ENCODE results near the gene POLR2E. TPM values are rescaled to one million over a fixed set of nuclear protein-coding genes. Genes with fewer than 3 reads are reported as not detected.

POLR2E gene
- 238 and 283 TPM in 2 replicates for polyA plus RNA-seq (2012; rRNA removed)
- polyA plus RNA-seq (2012; cell fraction: cytosol; rRNA removed): 143 and 208 TPM in 2 replicates
- polyA plus RNA-seq (2012; cell fraction: nucleus; rRNA removed): 134 and 138 TPM in 2 replicates

DNA sequence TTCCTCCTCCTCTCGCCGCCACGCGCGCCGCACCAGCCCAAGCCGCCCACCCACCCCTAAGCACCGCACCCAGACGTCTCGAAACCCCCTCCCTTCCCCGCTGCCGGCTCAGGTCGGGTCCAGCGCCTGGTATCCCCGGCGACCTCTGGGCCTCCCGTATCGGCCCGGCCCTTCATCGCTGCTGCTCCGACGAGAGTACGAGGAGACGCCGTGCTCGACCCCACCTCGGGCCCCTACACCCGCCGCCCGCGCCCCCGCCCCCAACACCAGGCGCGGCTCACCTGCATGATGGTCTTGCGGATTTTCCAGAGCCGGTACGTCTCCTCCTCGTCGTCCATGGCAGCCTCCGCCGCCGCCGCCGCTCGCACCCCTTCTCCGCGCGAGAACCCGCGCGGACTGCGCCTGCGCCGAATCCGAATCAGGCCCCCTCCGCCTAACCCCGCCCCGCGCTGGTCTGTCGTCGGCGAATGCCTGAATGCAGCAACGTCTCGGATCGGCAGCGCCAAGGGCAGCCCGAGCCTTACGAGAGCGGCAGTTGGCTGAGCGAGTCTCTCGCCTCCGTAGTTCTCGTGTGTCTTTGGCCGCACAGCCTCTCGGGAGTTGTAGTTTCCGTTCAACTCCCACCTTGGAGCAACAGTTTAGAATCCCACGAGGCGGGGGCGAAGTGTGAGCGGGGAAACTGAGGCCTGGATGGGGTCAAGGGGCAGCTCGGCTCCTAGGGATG is at the start of gene POLR2E:
POLR2E (minus strand) TSS at position 398 of the 724 bp plus-strand sequence; CDS start at position 338, 60 bp downstream.
- H3F3A ChIP-seq (replicated peaks; ENCODE audit: insufficient read depth): peaks cover 10% of the 10 kb centered on the region
- H3K79me2 ChIP-seq (ENCODE audit: insufficient read depth): peaks cover 26% of the 10 kb centered on the region
- peak within 1 kb of the TSS; percentile 29 to 42; a peak in 2 of 4 replicates for H3K27ac ChIP-seq (ENCODE audit: low read depth in 2 of 2, low read length in 1 of 2)
- peak within 1 kb of the TSS; percentile 90 for H3K9ac ChIP-seq
- no peaks in the 10 kb centered on the region for H3K9me2 ChIP-seq
- 2% methylated on average over 32 of the region's 81 CpGs for WGBS (ENCODE audit: low lambda C conversion rate)
- peak within 1 kb of the TSS; percentile 53; the same call in 1 of the 2 replicates for H2AFZ ChIP-seq (ENCODE audit: low read depth)
- H3K9me3 ChIP-seq: no peaks in the 10 kb centered on the region
- peaks cover 19% of the 10 kb centered on the region for H4K20me1 ChIP-seq (ENCODE audit: insufficient read depth)
- peaks cover 9 to 14% of the 10 kb centered on the region in 2 experiments; a peak in 2 of 4 replicates for H3K4me1 ChIP-seq (ENCODE audit: control insufficient read depth in 1 of 2, insufficient read depth in 2 of 2, low read depth in 1 of 2, low read length in 1 of 2)
- ChIA-PET CTCF (interaction anchor here (1.4 to 1.5 kb wide), 2 partner anchors 18 to 100 kb away, joined by 3 to 7 read pairs; no protein-coding TSS in a partner anchor), POLR2A (no interaction called here)
- DNase-seq: peak; percentile 98
- peak within 1 kb of the TSS; percentile 93 for H3K4me2 ChIP-seq
- H3K27me3 ChIP-seq (ENCODE audit: insufficient read depth): no peaks in the 10 kb centered on the region
- peaks cover 0 to 13% of the 10 kb centered on the region in 2 experiments for H3K36me3 ChIP-seq (replicated peaks in 1 of 2; ENCODE audit: control insufficient read depth in 1 of 2, insufficient read depth in 2 of 2, low read length in 1 of 2)
- H3K4me3 ChIP-seq (ENCODE audit: low read depth in 2 of 2, low read length in 1 of 2): peak within 1 kb of the TSS; percentile 75 to 76
- TF ChIP-seq MXI1 (IDR thresholded peaks at IDR 0.05; ENCODE audit: low read depth, low read length) (peak; percentile 63; the same call in 1 of the 2 replicates), FOXM1 (IDR thresholded peaks at IDR 0.05; ENCODE audit: low read depth) (no peak), NRF1 (IDR thresholded peaks at IDR 0.05; ENCODE audit: low read depth, low read length) (peak; percentile 61), TAF1 (IDR thresholded peaks at IDR 0.05; ENCODE audit: borderline replicate concordance, low read depth, low read length) (peak; percentile 75), NFIC (IDR thresholded peaks at IDR 0.05; ENCODE audit: borderline replicate concordance) (no peak), TEAD4 (IDR thresholded peaks at IDR 0.05; ENCODE audit: borderline replicate concordance, insufficient read depth) (no peak), RCOR1 (IDR thresholded peaks at IDR 0.05; ENCODE audit: low read length) (no peak), GATA2 (CRISPR knock-in tag; IDR thresholded peaks at IDR 0.05) (no peak), POLR2AphosphoS5 (IDR thresholded peaks at IDR 0.05; ENCODE audit: low read depth, low read length) (peak; percentile 81), CHD2 (IDR thresholded peaks at IDR 0.05; ENCODE audit: low read length, partially characterized antibody) (peak; percentile 99), RFX5 (IDR thresholded peaks at IDR 0.05; ENCODE audit: low read length) (no peak), FOSL2 (IDR thresholded peaks at IDR 0.05; ENCODE audit: borderline replicate concordance, low read depth) (no peak), YY1 (IDR thresholded peaks at IDR 0.05; ENCODE audit: low read depth) (peak; percentile 78; the same call in 1 of the 2 replicates), EZH2phosphoT487 (IDR thresholded peaks at IDR 0.05; ENCODE audit: borderline replicate concordance, low read depth) (no peak)
- TF ChIP-seq, protein P1, sequence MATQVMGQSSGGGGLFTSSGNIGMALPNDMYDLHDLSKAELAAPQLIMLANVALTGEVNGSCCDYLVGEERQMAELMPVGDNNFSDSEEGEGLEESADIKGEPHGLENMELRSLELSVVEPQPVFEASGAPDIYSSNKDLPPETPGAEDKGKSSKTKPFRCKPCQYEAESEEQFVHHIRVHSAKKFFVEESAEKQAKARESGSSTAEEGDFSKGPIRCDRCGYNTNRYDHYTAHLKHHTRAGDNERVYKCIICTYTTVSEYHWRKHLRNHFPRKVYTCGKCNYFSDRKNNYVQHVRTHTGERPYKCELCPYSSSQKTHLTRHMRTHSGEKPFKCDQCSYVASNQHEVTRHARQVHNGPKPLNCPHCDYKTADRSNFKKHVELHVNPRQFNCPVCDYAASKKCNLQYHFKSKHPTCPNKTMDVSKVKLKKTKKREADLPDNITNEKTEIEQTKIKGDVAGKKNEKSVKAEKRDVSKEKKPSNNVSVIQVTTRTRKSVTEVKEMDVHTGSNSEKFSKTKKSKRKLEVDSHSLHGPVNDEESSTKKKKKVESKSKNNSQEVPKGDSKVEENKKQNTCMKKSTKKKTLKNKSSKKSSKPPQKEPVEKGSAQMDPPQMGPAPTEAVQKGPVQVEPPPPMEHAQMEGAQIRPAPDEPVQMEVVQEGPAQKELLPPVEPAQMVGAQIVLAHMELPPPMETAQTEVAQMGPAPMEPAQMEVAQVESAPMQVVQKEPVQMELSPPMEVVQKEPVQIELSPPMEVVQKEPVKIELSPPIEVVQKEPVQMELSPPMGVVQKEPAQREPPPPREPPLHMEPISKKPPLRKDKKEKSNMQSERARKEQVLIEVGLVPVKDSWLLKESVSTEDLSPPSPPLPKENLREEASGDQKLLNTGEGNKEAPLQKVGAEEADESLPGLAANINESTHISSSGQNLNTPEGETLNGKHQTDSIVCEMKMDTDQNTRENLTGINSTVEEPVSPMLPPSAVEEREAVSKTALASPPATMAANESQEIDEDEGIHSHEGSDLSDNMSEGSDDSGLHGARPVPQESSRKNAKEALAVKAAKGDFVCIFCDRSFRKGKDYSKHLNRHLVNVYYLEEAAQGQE (IDR thresholded peaks at IDR 0.05; ENCODE audit: low read depth, low read length): 0 out of 2 replicates have a peak, but pooled peaks have one; percentile 3
- TF ChIP-seq, protein P2, sequence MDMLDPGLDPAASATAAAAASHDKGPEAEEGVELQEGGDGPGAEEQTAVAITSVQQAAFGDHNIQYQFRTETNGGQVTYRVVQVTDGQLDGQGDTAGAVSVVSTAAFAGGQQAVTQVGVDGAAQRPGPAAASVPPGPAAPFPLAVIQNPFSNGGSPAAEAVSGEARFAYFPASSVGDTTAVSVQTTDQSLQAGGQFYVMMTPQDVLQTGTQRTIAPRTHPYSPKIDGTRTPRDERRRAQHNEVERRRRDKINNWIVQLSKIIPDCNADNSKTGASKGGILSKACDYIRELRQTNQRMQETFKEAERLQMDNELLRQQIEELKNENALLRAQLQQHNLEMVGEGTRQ (IDR thresholded peaks at IDR 0.05; ENCODE audit: borderline replicate concordance, low read depth, low read length): no peak
- TF ChIP-seq, protein P3, sequence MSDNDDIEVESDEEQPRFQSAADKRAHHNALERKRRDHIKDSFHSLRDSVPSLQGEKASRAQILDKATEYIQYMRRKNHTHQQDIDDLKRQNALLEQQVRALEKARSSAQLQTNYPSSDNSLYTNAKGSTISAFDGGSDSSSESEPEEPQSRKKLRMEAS (IDR thresholded peaks at IDR 0.05; ENCODE audit: low read depth): peak; percentile 53; the same call in 1 of the 2 replicates
- TF ChIP-seq, protein P4, sequence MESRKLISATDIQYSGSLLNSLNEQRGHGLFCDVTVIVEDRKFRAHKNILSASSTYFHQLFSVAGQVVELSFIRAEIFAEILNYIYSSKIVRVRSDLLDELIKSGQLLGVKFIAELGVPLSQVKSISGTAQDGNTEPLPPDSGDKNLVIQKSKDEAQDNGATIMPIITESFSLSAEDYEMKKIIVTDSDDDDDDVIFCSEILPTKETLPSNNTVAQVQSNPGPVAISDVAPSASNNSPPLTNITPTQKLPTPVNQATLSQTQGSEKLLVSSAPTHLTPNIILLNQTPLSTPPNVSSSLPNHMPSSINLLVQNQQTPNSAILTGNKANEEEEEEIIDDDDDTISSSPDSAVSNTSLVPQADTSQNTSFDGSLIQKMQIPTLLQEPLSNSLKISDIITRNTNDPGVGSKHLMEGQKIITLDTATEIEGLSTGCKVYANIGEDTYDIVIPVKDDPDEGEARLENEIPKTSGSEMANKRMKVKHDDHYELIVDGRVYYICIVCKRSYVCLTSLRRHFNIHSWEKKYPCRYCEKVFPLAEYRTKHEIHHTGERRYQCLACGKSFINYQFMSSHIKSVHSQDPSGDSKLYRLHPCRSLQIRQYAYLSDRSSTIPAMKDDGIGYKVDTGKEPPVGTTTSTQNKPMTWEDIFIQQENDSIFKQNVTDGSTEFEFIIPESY (IDR thresholded peaks at IDR 0.05; ENCODE audit: borderline replicate concordance, low read depth): peak; percentile 100
- TF ChIP-seq, protein P5, sequence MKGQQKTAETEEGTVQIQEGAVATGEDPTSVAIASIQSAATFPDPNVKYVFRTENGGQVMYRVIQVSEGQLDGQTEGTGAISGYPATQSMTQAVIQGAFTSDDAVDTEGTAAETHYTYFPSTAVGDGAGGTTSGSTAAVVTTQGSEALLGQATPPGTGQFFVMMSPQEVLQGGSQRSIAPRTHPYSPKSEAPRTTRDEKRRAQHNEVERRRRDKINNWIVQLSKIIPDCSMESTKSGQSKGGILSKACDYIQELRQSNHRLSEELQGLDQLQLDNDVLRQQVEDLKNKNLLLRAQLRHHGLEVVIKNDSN (IDR thresholded peaks at IDR 0.05; ENCODE audit: borderline replicate concordance, low read depth): no peak
- TF ChIP-seq, protein P6, sequence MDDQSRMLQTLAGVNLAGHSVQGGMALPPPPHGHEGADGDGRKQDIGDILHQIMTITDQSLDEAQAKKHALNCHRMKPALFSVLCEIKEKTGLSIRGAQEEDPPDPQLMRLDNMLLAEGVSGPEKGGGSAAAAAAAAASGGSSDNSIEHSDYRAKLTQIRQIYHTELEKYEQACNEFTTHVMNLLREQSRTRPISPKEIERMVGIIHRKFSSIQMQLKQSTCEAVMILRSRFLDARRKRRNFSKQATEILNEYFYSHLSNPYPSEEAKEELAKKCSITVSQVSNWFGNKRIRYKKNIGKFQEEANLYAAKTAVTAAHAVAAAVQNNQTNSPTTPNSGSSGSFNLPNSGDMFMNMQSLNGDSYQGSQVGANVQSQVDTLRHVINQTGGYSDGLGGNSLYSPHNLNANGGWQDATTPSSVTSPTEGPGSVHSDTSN (IDR thresholded peaks at IDR 0.05): no peak; the same call in 1 of the 2 replicates
